ENCODE measurements around the gene VAMP8. TPM values are rescaled to one million over a fixed set of nuclear protein-coding genes. Genes with fewer than 3 reads are reported as not detected.
"Not testable (repeated sequence)": the region's sequence is repeated elsewhere in the genome, so short reads cannot be mapped to it uniquely, and the experiment has no call there.

Gene VAMP8
- total RNA-seq, 1 donor from 2014 or later: 0.82 TPM

DNA sequence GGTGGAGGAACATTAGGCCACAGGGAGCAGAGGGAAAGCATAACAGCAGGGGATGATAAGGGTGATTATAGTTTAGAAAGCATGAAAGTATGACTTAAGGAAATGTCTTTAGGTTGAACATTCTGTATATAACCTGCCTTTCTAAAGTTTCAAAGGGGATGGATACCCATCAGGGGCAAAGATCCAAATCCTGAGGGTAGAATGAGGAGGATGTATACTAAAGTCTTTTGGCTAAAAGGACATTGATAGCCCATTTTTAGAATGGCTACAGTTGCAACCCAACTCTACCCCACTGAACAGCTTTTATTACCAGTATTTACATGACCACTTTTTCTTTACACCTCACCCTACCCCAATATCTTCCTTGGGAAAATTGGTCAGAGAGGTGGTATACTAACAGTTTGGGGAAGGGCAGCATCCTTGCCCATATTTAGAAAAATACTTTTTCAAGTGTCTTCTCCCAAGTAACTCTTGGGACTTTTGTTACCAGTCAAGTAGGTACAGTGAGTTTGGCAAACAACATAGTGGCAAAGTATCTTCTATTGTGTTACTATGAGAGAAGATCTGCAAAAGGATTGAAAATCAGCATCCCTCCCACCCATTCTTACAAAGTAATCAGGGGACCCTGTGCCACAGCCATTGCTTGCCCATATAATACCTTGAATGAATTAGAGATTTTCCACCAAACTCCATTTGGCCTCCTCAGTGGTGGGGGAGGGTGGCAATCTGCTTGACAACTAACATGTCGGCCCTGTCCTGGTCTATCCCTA, 30.1 kb upstream of the VAMP8 start:
- no peak for FAIRE-seq
- DNase-seq (ENCODE audit: low spot score in 2 of 2): no peak

DNA sequence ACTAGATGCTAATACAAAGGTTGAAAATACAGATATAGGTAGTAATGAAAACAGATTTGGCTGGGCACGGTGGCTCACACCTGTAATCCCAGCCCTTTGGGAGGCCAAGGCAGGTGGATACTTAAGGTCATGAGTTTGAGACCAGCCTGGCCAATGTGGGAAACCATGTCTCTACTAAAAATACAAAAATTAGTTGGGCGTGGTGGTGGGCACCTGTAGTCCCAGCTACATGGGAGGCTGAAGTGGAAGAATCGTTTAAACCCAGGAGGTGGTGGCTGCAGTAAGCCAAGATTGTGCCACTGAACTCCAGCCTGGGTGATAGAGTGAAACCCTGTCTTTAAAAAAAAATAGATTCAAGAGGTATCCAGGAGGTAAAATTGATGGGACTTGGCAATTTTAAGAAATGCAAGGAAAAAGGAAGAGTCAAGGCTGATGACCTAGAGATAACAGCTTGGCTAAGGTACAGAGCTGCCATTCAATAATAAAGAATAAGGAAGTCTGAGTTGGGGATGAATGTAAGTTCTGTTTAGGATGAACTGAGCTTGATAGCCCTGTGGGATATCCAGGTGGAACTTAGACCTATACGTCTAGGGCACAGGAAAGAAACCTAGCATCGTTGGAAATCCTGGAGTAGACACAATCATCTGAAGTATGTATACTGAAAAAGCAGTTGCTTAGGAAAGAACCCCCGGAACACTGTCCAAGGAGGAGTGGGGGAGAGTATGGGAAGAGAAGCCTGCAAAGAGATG, 29.4 kb upstream of the VAMP8 start:
- no peak for DNase-seq (ENCODE audit: low spot score in 2 of 2)
- no peak for FAIRE-seq

DNA sequence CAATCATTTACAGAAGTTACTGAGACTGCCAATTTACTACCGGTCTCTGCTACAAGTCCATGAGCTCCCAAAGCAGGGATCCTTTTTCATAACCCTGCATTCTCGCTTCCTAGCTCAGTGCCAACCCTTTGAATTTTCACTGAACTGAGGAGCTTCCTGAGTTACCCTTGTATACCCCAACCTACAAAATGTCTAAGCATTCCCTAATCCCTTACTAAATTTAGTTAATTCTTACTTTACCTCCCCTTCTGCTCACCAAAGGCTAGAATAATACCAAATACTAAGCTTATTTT, 28.8 kb upstream of the VAMP8 start:
- FAIRE-seq: no peak
- no peak for DNase-seq (ENCODE audit: low spot score in 2 of 2)

DNA sequence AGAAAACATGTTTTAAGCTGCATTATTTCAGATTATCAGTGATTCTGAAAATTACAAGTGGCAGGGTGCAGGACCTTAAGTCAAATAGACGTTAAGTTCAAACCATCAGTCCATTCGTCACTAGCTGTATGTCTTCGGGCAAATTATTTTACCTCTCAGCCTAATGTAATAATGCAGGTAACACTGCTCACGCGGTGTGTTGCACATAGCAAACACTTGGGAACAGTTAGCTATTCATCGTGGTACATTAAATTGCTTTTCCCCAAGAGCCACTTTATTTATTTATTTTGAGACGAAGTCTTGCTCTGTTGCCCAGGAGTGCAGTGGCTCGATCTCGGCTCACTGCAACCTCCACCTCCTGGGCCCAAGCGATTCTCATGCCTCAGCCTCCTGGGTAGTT, 28.3 kb upstream of the VAMP8 start:
- DNase-seq (ENCODE audit: low spot score in 2 of 2): no peak
- no peak for FAIRE-seq

DNA sequence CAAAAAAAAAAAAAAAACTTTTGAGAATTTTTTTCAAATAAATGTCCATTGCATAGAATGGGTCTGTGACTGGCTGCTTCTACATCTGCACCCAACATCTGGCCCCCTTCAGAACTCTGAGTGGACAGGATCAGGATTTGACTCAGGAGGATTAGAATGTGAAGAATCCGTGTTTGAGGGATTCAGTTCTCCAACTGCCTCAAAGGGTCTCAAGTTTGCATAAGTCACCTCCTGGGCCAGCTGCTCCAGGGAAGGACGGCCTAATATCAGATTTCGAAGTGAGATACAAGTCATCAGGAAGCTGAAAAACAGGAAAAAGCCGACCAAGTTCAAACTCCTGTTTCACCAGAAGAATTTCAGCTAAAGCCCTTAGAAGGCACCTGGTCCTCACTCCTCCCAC, 27.6 kb upstream of the VAMP8 start:
- no peak for DNase-seq (ENCODE audit: low spot score in 2 of 2)
- FAIRE-seq: no peak

DNA sequence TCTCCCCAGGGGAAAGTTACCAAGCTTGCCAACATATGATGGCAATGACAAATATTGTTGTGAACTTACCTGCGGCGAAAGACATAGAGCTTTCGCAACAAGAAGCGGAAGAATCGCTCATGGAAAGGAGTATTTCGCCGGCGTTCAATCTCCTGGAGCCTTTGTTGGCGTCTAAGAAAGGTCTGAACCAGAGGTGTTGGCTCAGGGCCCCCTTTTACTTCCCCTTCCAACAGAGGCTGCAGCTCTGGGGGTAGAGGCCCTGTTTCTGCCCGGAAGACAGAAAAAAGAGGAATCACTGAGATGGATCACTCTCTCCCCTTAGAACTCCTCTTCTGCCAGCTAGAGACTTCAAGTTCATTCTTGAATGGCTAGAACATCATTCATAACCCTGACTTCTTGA, 26.9 kb upstream of the VAMP8 start:
- FAIRE-seq (no peak), DNase-seq (ENCODE audit: low spot score in 2 of 2) (no peak)

DNA sequence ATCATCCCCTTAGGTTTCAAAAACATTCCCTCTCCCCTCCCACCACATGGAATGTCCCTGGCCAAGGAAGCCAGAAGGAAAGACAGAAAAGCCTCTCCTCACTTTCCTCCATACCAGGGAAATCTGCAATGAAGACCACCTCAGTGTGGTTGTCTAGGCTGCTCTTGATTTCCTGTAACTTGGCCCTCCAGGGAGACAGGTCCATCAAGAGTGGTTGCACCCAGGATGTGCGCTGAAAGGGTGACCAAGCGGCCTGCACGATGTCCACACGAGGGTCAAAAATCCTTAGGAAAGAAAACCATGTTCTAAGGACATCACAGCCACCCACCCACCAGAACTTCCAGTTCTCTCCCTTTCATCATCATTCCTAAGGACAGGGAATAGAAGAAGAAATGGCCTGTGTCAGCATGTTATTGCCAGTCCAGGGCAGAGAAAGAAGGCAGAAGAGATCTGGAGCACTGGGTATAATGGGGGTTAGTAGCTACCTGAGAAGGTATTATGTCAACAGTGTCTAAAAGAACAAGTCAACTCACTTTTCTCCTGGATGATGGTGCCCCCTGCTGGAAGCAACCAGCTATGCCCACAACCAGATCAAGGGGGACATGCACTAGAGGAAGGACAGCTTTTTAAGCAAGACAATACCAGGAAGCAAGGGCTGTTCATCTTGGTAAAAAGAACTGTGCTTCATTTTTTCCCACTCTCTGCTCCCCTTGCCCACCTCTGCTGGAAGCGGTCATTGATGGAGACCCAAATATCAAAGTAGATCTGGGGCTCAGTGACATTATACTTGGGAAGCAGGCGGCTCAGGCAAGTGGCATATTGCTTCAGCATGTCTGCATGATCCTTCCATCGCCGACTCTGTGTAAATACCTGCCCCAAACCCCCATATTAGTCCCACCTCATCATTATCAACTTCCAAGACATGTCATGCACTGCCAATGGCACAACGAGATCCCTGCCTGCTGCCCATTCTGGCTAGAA, 25.4 kb upstream of the VAMP8 start:
- FAIRE-seq: no peak
- peak; percentile 44 to 59 for DNase-seq (ENCODE audit: low spot score in 2 of 2)

DNA sequence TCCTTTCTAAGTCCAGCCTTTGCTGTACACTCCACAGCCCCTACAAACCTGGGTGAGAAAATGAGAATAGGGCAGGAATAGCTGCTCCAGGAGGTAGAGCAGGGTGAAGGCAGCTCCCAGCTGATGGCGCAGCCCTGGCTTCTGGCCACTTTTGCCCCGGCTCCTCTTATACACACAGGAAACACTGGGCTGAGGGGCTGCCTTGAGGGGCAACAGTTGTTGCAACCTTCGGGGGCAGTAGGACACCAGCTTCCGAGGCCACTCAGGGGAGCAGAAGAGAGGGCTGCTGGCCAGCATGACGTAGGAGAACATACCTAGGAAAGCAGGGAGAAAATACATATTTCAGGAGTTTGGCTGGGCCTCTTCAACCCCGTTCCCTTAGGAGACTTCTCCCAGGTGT, 24.2 kb upstream of the VAMP8 start:
- FAIRE-seq (no peak), DNase-seq (ENCODE audit: low spot score in 2 of 2) (no peak)

DNA sequence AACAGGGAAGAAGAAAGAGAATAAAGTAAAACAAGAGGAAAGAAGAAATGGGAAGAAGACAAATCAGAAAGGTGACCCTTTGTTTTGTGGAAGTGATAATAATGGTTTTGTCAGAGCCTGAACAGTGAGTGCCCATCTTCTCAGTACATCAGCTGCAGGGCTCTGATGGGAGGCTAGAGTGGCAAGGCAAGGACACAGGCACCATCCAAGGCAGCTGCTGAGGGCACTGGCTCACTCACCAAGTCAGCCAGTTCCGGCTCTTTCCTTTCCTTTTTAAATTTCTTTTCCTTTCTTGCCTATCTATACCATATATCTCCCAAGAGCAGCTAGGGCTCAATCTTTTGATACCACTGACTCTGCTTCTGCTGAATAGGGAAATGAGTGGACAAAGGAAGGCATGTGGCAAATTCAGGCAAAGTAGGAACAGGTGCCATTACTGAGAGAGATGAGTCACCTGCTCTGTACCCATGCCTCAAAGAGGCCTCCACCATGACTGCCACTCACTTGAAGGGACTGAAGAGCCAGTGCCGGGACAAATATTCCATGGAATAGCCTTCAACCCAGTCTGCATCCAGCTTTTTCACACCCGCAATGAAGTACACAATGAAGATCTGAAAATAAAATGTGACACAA, 22.3 kb upstream of the VAMP8 start:
- no peak for FAIRE-seq

DNA sequence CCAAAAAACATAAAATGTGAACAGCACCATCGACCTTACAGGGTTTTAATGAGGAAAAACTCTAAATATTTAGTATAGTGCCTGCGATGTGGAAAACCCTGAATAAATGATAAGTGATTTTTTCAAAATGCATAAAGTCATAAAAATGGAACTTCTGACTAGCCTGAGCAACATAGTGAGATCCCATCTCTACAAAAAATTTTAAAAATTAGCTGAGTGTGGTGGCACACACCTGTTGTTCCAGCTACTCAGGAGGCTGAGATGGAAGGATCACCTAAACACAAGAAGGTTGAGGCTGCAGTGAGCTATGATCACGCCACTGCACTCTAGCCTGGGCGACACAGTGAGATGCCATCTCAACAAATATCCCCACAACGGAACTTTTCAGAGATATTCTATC, 20.3 kb upstream of the VAMP8 start:
- FAIRE-seq (no peak), DNase-seq (ENCODE audit: low spot score in 2 of 2) (no peak)

More for the DNA sequence above, 22.3 kb upstream of the VAMP8 start:
- no peak for DNase-seq (ENCODE audit: low spot score in 2 of 2)

DNA sequence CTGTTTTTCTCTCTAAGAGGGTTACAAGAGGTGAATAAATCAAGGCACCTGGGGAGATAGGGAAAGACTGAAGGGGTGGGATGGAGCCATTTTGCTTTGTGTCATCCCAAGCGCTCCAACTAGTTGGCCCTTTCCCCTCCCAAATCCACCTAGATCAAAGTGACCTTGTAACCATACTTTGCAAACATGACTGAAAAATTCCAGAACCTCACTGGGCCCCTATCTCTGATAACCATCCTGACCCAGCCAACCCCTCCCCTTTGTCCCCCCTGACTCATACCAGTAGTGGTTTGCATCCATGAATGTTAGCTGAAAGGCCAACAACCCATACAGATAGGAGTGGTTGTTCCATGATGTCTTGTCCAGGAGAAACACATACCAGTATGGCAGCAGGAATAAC, 19.2 kb upstream of the VAMP8 start:
- FAIRE-seq (no peak), DNase-seq (ENCODE audit: low spot score in 2 of 2) (no peak)

DNA sequence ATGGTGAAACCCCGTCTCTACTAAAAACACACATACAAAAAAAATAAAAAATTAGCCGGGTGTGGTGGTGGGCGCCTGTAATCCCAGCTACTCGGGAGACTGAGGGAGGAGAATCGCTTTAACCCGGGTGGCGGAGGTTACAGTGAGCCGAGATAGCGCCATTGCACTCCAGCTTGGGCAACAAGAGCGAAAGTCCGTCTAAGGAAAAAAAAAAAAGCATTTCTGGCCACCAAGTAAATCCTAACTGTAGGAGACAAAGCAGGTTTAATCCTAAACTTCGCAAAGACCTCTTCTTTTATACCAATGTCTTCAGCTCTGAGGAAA, 17.0 kb upstream of the VAMP8 start:
- FAIRE-seq: not testable (repeated sequence)

DNA sequence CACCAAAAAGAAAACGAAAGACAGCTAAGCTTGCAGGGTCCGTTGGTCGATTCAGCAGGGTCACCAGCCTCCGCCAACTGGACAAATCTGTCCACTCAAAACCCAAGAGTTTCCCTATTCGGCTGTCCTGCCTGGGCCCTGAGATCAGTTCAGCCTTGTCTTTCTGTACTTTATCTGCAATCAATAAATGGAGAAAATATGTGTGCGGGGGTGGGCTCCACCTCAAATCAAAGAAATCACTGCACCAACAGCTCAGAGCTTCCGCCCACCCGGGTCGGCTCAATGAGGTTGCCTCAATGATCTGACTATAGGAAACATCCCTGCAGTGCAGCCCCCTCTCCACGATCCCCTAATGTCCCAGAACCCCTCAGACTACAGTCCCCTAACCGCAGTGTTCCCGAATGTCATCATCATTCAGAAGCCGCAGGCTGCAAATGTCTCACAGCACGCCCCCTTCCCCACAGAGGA, 16.5 kb upstream of the VAMP8 start:
- no peak for DNase-seq (ENCODE audit: low spot score in 2 of 2)
- FAIRE-seq: no peak

More for the DNA sequence above, 17.0 kb upstream of the VAMP8 start:
- DNase-seq (ENCODE audit: low spot score in 2 of 2): not testable (repeated sequence)

DNA sequence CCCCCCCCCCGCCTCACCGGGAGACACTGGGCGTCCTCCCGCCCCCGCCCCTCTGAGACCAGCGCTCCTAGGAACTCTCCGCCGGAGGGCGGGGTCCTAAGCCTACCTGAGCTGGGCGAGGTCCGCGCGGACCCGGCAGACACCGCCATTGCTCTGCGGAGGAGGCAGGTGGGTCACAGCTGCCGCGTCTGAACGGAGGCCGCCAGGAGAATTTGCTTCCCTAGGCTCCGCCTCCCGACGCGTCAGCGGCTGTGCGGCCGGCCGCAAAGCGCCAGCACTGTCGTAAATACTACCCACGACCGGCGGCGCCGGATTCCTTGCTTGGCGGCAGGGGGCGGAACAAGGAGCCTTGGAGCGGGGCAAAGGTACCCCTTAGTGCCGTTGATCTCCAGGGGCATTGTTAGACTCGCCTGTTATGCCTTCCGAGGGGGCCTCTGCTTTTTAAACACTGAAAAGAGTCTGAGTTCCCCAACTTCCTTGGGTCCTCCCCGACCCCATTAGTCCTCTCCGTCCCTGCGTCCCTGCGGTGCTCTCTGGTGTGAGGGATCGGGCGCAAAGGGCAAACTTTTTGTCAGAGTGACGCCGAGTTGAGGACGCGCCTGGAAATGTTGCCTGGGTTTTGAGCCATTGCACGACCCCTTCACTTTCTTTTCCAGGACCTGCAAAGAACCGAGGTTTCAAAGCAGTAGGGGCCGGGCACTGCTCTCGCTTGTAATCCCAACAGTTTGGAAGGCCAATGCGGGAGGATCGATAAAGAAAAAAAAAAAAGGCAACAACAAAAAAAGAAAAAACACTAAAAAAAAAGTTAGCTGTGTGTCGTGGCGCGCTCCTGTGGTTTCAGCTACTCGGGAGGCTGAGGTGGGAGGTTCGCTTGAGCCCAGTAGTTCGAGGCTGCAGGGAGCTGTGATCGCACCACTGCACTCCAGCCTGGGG, 15.8 kb upstream of the VAMP8 start, which contains the start of gene GGCX:
TSS of gene GGCX (minus strand) at position 214 of the 933 bp plus-strand sequence. CDS start at position 149, 65 bp downstream.
- DNase-seq (ENCODE audit: low spot score in 2 of 2) (peak; percentile 75 to 90), FAIRE-seq (no peak)

DNA sequence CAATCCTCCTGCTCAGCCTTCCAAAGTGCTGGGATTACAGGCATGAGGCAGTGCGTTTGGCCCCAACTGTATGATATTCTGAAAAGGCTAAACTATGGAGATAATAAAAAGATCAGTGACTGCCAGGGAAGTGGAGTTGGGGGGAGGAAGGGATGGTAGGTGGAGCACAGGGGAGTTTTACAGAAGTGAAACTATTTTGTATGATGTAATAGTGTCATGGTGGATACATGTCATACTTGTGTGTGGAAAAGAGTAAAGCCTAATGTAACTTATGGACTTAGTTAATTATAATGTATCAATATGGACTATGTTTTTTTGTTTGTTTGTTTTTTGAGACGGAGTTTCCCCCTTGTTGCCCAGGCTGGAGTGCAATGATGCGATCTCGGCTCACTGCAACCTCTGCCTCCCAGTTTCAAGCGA, 13.2 kb upstream of the VAMP8 start:
- DNase-seq (ENCODE audit: low spot score in 2 of 2) (no peak), FAIRE-seq (no peak)

DNA sequence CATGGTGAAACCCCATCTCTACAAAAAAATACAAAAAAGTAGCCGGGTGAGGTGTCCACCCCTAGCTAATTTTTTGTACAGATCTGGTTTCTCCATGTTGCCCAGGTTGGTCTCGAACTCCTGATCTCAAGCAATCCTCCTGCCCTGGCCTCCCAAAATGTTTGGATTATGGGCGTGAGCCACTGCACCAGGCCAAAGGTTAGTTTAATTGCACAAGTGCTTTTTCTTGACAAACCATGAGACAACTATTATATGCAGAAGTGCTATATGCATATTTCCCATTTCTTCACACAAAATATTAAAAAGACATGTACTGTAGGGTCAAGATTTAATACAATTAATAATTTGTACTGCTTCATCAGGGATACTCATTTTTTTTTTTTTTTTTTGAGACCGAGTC, 11.1 kb upstream of the VAMP8 start:
- no peak for DNase-seq (ENCODE audit: low spot score in 2 of 2)
- no peak for FAIRE-seq

DNA sequence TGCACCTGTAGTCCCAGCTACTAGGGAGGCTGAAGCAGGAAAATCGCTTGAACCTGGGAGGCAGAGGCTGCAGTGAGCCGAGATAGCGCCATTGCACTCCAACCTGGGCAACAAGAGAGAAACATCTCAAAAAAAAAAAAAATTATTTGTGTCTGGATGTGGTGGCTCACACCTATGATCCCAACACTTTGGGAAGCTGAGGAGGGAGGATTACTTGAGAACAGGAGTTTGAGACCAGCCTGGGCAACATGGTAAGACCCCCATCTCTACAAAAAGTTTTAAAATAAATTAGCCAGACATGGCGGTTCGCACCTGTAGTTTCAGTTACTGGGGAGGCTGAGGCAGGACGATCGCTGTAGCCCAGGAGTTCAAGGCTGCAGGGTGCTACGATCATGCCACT, 1.6 kb upstream of the VAMP8 start:
- DNase-seq (ENCODE audit: low spot score in 2 of 2): no peak
- FAIRE-seq: no peak

DNA sequence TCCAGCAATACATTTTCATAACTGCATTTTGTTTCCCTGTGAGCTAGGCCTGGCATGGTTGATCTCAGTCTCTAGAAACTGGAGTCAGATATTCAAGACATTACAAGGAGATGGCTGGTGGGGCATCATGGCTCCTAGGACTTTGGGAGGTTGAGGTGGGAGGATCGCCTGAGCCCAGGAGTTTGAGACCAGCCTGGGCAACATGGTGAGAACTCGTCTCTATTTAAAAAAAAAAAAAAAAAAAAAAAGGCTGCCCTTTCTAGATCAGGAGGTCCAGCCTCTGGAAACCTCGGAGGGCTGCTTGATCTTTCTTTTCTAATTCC, 362 bp upstream of the VAMP8 start:
- FAIRE-seq: no peak
- DNase-seq (ENCODE audit: low spot score in 2 of 2): no peak
